ENCODE measurements around the gene PMFBP1. TPM values are rescaled to one million over a fixed set of nuclear protein-coding genes. Genes with fewer than 3 reads are reported as not detected.

PMFBP1 gene
- total RNA-seq (2022; extraction: Qiagen RNA extraction; ENCODE audit: low read depth): 0.06 to 0.29 TPM (median 0.19 TPM) in 3 of 5 replicates, not detected in the others

GRCh38 chr16:72172105-72173034 is at the start of gene PMFBP1:
Gene PMFBP1 (minus strand): TSS chr16:72172155. CDS start chr16:72171208, 947 bp downstream.

GRCh38 chr16:72093448-72094265 is 78.3 kb downstream of the PMFBP1 start, which contains the start of the genes DHX38 and TXNL4B:
Gene DHX38 (plus strand): TSS chr16:72093847. CDS start chr16:72096158, 2,311 bp downstream.
Gene TXNL4B (minus strand): TSS chr16:72093620. CDS start chr16:72090749, 2,871 bp downstream.

Other genes with a start within 250 kb of the PMFBP1 start
- gene PKD1L3, start 171.8 kb downstream of the PMFBP1 start, total RNA-seq (2022; extraction: Qiagen RNA extraction; ENCODE audit: low read depth): not detected in 5 replicates
- gene DHODH, start 163.4 kb downstream of the PMFBP1 start, total RNA-seq (2022; extraction: Qiagen RNA extraction; ENCODE audit: low read depth): 12.1 to 17.0 TPM (median 14.5 TPM) in 5 replicates
- not detected in 5 replicates for gene HP, start 117.7 kb downstream of the PMFBP1 start, total RNA-seq (2022; extraction: Qiagen RNA extraction; ENCODE audit: low read depth)
- gene HPR, start 108.9 kb downstream of the PMFBP1 start, total RNA-seq (2022; extraction: Qiagen RNA extraction; ENCODE audit: low read depth): not detected in 5 replicates
- 21.6 to 25.5 TPM (median 22.1 TPM) in 5 replicates for gene TXNL4B, start 78.5 kb downstream of the PMFBP1 start, total RNA-seq (2022; extraction: Qiagen RNA extraction; ENCODE audit: low read depth)
- gene DHX38, start 78.3 kb downstream of the PMFBP1 start, total RNA-seq (2022; extraction: Qiagen RNA extraction; ENCODE audit: low read depth): 53.6 to 58.5 TPM (median 54.3 TPM) in 5 replicates

All from A549 treated with CpdA at 1 μM for 4 hours (cell line).